ENCODE results near the gene DNAH10.
"Not testable (repeated sequence)": the region's sequence is repeated elsewhere in the genome, so short reads cannot be mapped to it uniquely, and the experiment has no call there.

Gene DNAH10

GRCh38 chr12:123939716-123940626 is 177.9 kb downstream of the DNAH10 start:
- no peak for DNase-seq

GRCh38 chr12:123940627-123940966 is 178.5 kb downstream of the DNAH10 start:
- DNase-seq = no peak

- DNase-seq = no peak
Measured at GRCh38 chr12:123941000-123941399, 178.9 kb downstream of the DNAH10 start.

GRCh38 chr12:123941624-123942237 is 179.6 kb downstream of the DNAH10 start:
- DNase-seq = no peak

- DNase-seq = no peak
Measured at GRCh38 chr12:123942238-123942653, 180.1 kb downstream of the DNAH10 start.

- DNase-seq = no peak
Measured at GRCh38 chr12:123942911-123943648, 181.0 kb downstream of the DNAH10 start.

- DNase-seq = no peak
Measured at GRCh38 chr12:123943816-123944215, 181.7 kb downstream of the DNAH10 start.

- DNase-seq = no peak
Measured at GRCh38 chr12:123944696-123945095, 182.6 kb downstream of the DNAH10 start.

GRCh38 chr12:123945287-123946151 is 183.4 kb downstream of the DNAH10 start:
- no peak for DNase-seq

GRCh38 chr12:123946152-123946515 is 184.0 kb downstream of the DNAH10 start:
- no peak for DNase-seq

- not testable (repeated sequence) for DNase-seq
Measured at GRCh38 chr12:123946516-123947505, 184.7 kb downstream of the DNAH10 start.

- DNase-seq = not testable (repeated sequence)
Measured at GRCh38 chr12:123947531-123947930, 185.4 kb downstream of the DNAH10 start.

GRCh38 chr12:123948401-123948795 is 186.3 kb downstream of the DNAH10 start:
- DNase-seq = no peak

GRCh38 chr12:123948796-123949769 is 187.0 kb downstream of the DNAH10 start:
- DNase-seq = no peak

GRCh38 chr12:123949770-123950165 is 187.7 kb downstream of the DNAH10 start:
- DNase-seq = no peak

GRCh38 chr12:123950476-123951349 is 188.6 kb downstream of the DNAH10 start:
- DNase-seq = no peak

- DNase-seq = no peak
Measured at GRCh38 chr12:123951467-123951866, 189.4 kb downstream of the DNAH10 start.

GRCh38 chr12:123952037-123952436 is 189.9 kb downstream of the DNAH10 start:
- no peak for DNase-seq

Data from NCI-H187 treated with DMSO at 0.1 percent for 48 hours (cell line).